MM.1S (cell line): ENCODE measurements around the gene ATPAF1.

Source experiments
- CTCF ChIP-seq: fragments of 300-600 bp; sonication (generic); IDR thresholded peaks from 2 replicates; pipeline ENCODE4 v1.5.1; 2016; ENCODE audit warnings: antibody characterized with exemption, low read length, mixed read lengths
- EZH2 ChIP-seq: fragments of 300-600 bp; sonication (generic); optimal IDR thresholded peaks from 2 replicates; pipeline ENCODE3; 2017; ENCODE audit warnings: low read depth, mild to moderate bottlenecking, antibody characterized with exemption, low read length, mixed read lengths
- EZH2phosphoT487 ChIP-seq: fragments of 300-600 bp; sonication (generic); IDR thresholded peaks from 2 replicates; pipeline ENCODE4 v1.6.1; 2018; ENCODE audit warnings: antibody characterized with exemption, low read length

- TF ChIP-seq CTCF: no peak
- no peak for TF ChIP-seq EZH2
- no peak for TF ChIP-seq EZH2phosphoT487
These were observed 49.3 kb downstream of the ATPAF1 start for GRCh38 chr1:46618754-46619415.
